NB4 (cell line): ENCODE results near the gene USP9X.

Experiments
- DNase-seq: peaks from one replicate; pipeline ENCODE4 v3.0.0; 2010; ENCODE audit warnings: low read depth
- H3K4me3 ChIP-seq: one replicate; pipeline ENCODE4 v1.5.1; 2011; ENCODE audit warnings: mild to moderate bottlenecking, low read depth, low read length, moderate library complexity
- MYC ChIP-seq: IDR thresholded peaks from 2 replicates; pipeline ENCODE4 v1.6.1; 2011; ENCODE audit warnings: low read depth, low read length
- POLR2A ChIP-seq: IDR thresholded peaks from 2 replicates; pipeline ENCODE4 v1.6.1; 2011; ENCODE audit warnings: mild to moderate bottlenecking; ENCODE audit not compliant: insufficient read length; ENCODE audit errors: extremely low read depth
- TF ChIP-seq, protein P1 (sequence below): IDR thresholded peaks from one replicate; pipeline ENCODE4 v1.5.1; 2012; ENCODE audit warnings: low read depth, low read length
- TF ChIP-seq, protein P2 (sequence below): IDR thresholded peaks from 2 replicates; pipeline ENCODE4 v1.6.1; 2011; ENCODE audit warnings: low read depth, low read length

USP9X gene, protein sequence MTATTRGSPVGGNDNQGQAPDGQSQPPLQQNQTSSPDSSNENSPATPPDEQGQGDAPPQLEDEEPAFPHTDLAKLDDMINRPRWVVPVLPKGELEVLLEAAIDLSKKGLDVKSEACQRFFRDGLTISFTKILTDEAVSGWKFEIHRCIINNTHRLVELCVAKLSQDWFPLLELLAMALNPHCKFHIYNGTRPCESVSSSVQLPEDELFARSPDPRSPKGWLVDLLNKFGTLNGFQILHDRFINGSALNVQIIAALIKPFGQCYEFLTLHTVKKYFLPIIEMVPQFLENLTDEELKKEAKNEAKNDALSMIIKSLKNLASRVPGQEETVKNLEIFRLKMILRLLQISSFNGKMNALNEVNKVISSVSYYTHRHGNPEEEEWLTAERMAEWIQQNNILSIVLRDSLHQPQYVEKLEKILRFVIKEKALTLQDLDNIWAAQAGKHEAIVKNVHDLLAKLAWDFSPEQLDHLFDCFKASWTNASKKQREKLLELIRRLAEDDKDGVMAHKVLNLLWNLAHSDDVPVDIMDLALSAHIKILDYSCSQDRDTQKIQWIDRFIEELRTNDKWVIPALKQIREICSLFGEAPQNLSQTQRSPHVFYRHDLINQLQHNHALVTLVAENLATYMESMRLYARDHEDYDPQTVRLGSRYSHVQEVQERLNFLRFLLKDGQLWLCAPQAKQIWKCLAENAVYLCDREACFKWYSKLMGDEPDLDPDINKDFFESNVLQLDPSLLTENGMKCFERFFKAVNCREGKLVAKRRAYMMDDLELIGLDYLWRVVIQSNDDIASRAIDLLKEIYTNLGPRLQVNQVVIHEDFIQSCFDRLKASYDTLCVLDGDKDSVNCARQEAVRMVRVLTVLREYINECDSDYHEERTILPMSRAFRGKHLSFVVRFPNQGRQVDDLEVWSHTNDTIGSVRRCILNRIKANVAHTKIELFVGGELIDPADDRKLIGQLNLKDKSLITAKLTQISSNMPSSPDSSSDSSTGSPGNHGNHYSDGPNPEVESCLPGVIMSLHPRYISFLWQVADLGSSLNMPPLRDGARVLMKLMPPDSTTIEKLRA (N-terminal part only)

DNA sequence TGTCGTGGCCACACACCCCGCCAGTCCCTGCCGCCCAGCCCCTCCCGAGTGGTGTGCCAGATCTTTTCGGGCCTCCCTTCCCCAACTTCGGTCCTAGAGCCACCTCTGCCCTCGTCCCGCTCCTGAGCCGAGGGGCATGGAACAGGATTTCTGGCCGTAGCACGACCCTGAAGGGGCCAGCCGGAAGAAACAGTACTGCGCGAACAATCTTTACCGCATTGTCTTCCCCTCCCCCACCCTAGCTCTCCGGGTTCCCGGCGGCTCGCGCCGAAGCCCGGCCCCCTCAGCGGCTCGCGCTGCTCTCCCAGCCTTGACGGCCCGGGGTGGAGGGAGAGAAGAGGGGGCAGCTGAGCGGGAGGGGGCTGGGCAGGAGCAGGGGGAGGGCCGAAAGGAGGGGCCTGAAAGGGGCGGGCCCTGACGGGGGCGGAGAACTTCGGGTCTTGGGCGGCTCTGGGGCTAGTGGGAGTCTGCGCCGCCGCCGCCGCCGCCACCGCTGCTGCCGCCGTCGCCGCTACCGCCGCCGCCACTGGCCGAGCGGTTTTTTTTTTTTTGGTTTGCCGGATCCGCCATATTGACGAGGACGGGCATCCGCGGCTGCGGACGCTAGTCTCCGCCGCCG lies at the start of gene USP9X:
TSS of gene USP9X (plus strand) at position 553 of the 619 bp plus-strand sequence. CDS start 38,184 bp downstream, outside the sequence.
- DNase-seq: peak; percentile 90
- TF ChIP-seq MYC (no peak), POLR2A (no peak)
- TF ChIP-seq, protein P1, sequence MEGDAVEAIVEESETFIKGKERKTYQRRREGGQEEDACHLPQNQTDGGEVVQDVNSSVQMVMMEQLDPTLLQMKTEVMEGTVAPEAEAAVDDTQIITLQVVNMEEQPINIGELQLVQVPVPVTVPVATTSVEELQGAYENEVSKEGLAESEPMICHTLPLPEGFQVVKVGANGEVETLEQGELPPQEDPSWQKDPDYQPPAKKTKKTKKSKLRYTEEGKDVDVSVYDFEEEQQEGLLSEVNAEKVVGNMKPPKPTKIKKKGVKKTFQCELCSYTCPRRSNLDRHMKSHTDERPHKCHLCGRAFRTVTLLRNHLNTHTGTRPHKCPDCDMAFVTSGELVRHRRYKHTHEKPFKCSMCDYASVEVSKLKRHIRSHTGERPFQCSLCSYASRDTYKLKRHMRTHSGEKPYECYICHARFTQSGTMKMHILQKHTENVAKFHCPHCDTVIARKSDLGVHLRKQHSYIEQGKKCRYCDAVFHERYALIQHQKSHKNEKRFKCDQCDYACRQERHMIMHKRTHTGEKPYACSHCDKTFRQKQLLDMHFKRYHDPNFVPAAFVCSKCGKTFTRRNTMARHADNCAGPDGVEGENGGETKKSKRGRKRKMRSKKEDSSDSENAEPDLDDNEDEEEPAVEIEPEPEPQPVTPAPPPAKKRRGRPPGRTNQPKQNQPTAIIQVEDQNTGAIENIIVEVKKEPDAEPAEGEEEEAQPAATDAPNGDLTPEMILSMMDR: no peak
- TF ChIP-seq, protein P2, sequence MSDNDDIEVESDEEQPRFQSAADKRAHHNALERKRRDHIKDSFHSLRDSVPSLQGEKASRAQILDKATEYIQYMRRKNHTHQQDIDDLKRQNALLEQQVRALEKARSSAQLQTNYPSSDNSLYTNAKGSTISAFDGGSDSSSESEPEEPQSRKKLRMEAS: no peak
- peak within 1 kb of the TSS; percentile 93 for H3K4me3 ChIP-seq

DNA sequence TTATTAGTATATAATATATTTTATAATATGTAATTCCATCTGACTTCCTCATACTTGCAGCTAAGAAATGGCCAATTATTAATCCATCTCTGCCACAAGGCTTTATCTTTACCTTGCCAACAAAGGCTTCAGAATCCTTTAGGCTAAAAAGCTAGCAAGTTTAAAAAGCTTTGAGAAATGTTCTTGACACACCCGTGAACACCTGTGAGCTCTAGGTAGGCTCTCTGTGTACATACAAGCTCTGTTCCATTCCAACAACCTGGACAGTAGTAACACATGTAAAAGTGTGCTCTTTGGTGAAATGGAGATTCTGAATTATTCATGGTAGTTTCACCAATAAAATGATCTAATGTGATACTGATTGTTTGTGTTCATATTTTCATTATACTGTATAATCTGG lies 49.7 kb upstream of the USP9X start:
- TF ChIP-seq POLR2A: no peak
- TF ChIP-seq, protein P2: no peak
- DNase-seq: no peak
- H3K4me3 ChIP-seq: no peak overlapping the region

DNA sequence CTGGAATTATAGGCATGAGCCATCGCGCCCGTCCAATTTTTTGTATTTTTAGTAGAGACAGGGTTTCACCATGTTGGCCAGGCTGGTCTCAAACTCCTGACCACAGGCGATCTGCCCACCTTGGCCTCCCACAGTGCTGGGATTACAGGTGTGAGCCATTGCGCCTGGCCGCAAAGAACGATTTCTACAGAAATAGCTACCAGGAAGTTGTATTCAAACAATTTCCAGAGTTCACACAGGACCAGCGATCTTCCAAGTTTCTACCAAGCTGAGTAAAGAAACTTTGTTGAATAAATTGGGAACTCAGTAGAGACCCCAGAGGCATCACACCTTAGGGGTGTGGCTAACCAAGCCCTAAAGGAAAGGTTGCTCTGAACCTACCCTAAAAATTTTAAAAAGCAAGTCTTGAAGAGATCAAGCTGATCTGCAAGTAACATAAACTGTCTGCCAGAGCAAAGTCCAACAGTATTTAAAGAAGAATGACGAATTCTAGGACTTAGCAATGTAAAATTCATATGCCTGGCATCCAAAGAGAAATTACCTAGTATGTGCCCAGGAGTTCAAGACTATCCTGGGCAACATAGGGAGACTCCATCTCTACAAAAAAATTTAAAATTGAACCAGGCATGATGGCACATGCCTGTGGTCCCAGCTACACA lies 48.4 kb upstream of the USP9X start:
- TF ChIP-seq MYC (no peak), POLR2A (no peak)
- TF ChIP-seq, protein P2: no peak
- TF ChIP-seq, protein P1: no peak
- DNase-seq: no peak
- H3K4me3 ChIP-seq: no peak overlapping the region

DNA sequence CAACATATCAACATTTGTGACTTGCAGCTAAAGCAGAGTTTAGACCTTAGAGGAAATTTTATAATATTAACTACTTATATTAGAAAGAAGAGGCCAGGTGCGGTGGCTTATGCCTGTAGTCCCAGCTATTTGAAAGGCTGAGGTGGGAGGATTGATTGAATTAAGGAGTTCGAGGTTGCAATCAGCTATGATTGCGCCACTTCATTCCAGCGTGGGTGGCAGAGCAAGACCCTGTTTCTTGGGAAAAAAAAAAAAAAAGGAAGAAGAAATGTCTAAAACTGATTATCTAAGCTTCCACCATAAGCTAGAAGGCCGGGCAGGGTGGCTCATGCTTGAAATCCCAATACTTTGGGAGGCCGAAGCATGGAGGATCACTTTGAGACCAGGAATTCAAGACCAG lies 42.0 kb upstream of the USP9X start:
- TF ChIP-seq MYC (no peak), POLR2A (no peak)
- TF ChIP-seq, protein P2: no peak
- TF ChIP-seq, protein P1: no peak
- peak; percentile 37 for DNase-seq
- no peak overlapping the region for H3K4me3 ChIP-seq

DNA sequence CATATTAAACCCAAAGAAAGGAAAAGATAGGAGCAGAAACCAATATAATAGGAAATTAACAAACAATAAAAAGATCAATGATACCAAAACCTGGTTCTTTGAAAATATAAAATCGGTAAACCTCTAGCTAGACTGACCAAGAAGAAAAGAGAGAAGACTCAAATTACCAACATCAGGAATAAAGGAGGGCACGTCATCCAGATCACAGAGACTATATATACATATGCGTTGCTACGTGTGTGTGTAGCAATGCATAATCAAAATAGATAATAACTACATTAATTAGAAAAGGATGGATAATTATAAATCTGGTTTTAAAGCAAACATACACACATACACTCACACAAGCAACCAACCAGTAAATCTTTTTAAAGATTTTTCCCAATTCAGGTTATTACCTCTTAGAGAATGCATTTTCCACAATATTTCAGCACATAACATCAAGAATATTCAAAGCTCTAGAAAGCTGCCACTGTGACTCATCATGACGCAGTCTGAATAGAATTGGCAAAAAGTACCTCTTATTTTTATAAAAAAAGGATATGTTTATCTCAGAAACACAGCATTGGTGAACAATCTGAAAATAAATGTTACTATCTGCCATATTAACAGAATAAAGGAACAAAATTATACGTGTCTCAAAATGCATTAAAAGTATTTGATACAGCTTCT lies 41.4 kb upstream of the USP9X start:
- H3K4me3 ChIP-seq: no peak overlapping the region
- TF ChIP-seq MYC (no peak), POLR2A (no peak)
- TF ChIP-seq, protein P1: no peak
- TF ChIP-seq, protein P2: no peak
- no peak for DNase-seq
